Nephron progenitor cell (in vitro differentiated cells): Measurements from ENCODE around the gene DACT2.

Source experiments
- DNase-seq: peaks from one replicate; pipeline ENCODE4 v3.0.0; 2021
- H3K27ac Mint-ChIP-seq: 2 replicates; pipeline ENCODE4 v1.8.0; 2021; ENCODE audit warnings: mild to moderate bottlenecking, moderate library complexity, mixed read lengths
- H3K27me3 Mint-ChIP-seq: 2 replicates; pipeline ENCODE4 v1.8.0; 2021; ENCODE audit warnings: mild to moderate bottlenecking, low read depth, mixed read lengths; ENCODE audit not compliant: poor library complexity
- H3K36me3 Mint-ChIP-seq: 2 replicates; pipeline ENCODE4 v1.8.0; 2021; ENCODE audit warnings: low read depth, mixed read lengths
- H3K4me1 Mint-ChIP-seq: 2 replicates; pipeline ENCODE4 v1.8.0; 2021; ENCODE audit warnings: mixed read lengths
- H3K4me3 Mint-ChIP-seq: 2 replicates; pipeline ENCODE4 v1.8.0; 2021; ENCODE audit warnings: mild to moderate bottlenecking, moderate library complexity, mixed read lengths
- H3K9me3 Mint-ChIP-seq: 2 replicates; pipeline ENCODE4 v1.8.0; 2021; ENCODE audit warnings: mild to moderate bottlenecking, moderate library complexity, mixed read lengths
- TF ChIP-seq, protein P1 (sequence below): fragments of 200-600 bp; sonication (generic); IDR thresholded peaks from 2 replicates; pipeline ENCODE4 v1.5.0; 2021; ENCODE audit warnings: antibody characterized with exemption

The DACT2 gene

DNA sequence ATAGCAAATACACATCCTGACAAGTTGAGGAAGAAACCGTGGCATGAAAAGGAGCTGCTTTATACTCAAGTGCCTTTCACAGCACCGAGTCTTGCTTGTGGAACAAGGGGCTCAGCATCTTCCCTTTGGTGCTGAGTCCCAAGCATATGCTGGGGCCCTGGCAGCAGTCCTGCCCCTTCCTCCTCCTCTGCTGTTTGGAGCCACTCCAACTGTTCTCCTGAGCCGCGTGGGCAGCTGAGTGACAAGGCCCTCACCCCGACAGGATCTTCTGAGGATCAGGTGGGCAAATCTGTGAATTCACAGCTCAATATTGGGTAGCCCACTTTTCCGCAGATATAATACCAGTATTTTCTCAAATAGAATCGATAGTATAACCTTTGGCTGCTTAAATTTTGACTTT, 24.7 kb downstream of the DACT2 start:
- Mint-ChIP-seq H3K9me3 (no peaks in the 10 kb centered on the region), H3K4me1 (peaks cover 10% of the 10 kb centered on the region), H3K36me3 (no peaks in the 10 kb centered on the region), H3K27me3 (peaks cover 48% of the 10 kb centered on the region), H3K4me3 (no peak overlapping the region), H3K27ac (no peak overlapping the region)
- TF ChIP-seq, protein P1, sequence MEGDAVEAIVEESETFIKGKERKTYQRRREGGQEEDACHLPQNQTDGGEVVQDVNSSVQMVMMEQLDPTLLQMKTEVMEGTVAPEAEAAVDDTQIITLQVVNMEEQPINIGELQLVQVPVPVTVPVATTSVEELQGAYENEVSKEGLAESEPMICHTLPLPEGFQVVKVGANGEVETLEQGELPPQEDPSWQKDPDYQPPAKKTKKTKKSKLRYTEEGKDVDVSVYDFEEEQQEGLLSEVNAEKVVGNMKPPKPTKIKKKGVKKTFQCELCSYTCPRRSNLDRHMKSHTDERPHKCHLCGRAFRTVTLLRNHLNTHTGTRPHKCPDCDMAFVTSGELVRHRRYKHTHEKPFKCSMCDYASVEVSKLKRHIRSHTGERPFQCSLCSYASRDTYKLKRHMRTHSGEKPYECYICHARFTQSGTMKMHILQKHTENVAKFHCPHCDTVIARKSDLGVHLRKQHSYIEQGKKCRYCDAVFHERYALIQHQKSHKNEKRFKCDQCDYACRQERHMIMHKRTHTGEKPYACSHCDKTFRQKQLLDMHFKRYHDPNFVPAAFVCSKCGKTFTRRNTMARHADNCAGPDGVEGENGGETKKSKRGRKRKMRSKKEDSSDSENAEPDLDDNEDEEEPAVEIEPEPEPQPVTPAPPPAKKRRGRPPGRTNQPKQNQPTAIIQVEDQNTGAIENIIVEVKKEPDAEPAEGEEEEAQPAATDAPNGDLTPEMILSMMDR = no peak
- DNase-seq = no peak

DNA sequence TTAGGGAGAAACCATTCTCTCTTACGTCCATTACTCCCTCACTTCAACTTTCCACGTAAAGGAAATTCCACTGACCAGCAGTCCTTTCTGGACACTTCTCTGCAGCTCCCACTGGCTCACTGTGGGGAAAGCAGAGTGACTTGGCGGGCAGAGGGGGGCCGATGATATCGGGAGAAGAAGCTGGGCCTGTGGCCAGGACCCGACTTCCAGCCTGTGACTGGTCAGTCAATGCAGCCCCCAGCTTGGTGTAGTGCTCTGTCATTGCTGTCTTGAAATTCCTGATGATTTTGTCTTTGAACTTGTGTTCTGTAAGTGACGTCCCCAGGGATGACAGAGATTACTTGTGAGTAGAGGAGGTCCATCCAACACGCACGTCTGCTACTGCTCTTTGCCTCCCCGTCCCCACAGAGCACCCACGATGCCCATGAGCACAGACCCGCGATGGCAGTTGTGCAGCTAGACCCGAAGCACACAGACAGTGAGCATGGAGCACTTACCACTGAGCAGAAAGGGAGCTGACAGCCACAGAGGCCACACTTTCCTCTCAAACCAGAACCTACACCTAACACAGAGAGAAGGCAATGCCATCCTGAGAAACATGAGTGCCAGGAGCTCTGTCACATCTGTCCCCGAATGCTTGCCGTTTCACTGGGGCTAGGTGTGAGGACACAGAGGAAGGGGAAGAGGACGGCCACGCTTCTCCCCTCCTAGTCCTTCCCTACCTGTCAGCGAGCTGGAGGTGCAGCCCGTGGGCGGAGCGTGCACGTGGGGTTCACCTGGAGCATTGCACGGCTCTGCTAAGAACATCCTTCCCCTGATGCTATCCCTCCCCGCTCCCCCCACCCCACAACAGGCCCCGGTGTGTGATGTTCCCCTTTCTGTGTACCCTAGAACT, 25.7 kb downstream of the DACT2 start:
- no peak overlapping the region for H3K27ac Mint-ChIP-seq

DNA sequence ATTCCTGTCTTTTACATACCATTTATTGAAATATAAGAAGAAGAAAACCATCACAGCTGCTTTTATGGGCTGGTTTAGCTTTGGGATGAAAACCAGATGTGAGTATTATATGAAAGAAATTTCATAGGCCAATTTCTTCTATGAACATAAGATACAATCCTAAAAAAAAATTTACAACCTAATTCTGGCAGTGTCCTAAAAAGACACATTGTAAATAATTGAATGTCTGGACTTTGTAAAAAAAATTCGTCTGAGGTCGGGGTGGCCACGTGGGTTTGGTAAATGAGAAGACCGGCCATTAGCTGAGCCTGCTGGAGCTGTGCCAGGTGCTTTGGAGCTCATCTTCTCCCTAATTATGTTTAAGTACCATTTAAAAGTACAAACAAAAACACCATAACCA, 26.8 kb downstream of the DACT2 start:
- Mint-ChIP-seq H3K4me1 (no peaks in the 10 kb centered on the region), H3K27ac (no peak overlapping the region), H3K9me3 (peaks cover 4% of the 10 kb centered on the region), H3K27me3 (peaks cover 45% of the 10 kb centered on the region), H3K36me3 (no peaks in the 10 kb centered on the region), H3K4me3 (no peak overlapping the region)
- DNase-seq = no peak
- TF ChIP-seq, protein P1 = no peak

More for the DNA sequence above, 25.7 kb downstream of the DACT2 start:
- H3K4me3 Mint-ChIP-seq = no peak overlapping the region
- no peak for DNase-seq
- H3K36me3 Mint-ChIP-seq = no peaks in the 10 kb centered on the region
- no peaks in the 10 kb centered on the region for H3K4me1 Mint-ChIP-seq
- TF ChIP-seq, protein P1 = no peak
- H3K9me3 Mint-ChIP-seq = no peaks in the 10 kb centered on the region
- H3K27me3 Mint-ChIP-seq = peaks cover 43% of the 10 kb centered on the region

DNA sequence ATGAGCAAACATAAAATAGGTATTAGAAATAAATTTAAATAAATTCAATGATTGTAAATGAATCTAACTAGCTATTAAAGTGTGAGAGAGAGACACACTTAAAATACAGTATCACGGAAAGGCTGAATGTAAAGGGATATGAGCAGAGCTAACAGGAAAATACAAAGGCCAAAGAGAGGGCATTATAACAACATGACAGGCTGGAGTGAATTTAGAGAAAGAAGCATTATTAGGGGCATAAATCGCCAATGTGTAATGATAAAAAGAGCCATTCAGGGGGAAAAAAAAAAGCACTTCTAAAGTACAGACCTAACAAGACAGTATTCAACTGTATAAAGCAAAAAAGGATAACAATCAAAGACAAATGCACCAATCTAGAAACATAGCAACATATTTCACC, 28.1 kb downstream of the DACT2 start:
- H3K4me3 Mint-ChIP-seq = no peak overlapping the region

DNA sequence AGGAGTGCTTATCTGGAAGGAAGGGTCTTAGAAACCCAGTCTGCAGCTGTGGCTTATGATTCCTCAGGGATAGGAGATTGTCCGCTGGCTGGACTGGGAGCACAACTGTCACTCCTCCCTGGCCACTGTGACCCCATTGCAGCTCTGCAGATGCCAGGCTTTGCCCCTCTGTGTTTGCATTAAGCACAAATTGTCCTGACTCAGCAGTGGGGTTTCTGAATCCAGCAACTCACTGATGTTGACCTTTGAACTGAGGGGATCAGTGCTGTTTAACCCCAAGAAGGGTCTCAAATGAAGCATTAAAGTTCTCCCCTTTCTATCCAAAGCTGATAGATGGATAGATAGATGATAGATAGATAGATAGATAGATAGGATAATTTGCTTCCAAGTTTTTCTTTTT, 29.5 kb downstream of the DACT2 start:
- H3K27me3 Mint-ChIP-seq = peaks cover 26% of the 10 kb centered on the region
- peaks cover 9% of the 10 kb centered on the region for H3K9me3 Mint-ChIP-seq
- no peak overlapping the region for H3K4me3 Mint-ChIP-seq
- no peak for DNase-seq
- TF ChIP-seq, protein P1 = no peak
- H3K4me1 Mint-ChIP-seq = no peaks in the 10 kb centered on the region
- H3K36me3 Mint-ChIP-seq = peaks cover 5% of the 10 kb centered on the region
- no peak overlapping the region for H3K27ac Mint-ChIP-seq

More for the DNA sequence above, 28.1 kb downstream of the DACT2 start:
- no peaks in the 10 kb centered on the region for H3K4me1 Mint-ChIP-seq
- no peak for DNase-seq
- TF ChIP-seq, protein P1 = no peak
- H3K27ac Mint-ChIP-seq = no peak overlapping the region
- H3K36me3 Mint-ChIP-seq = no peaks in the 10 kb centered on the region
- H3K27me3 Mint-ChIP-seq = peaks cover 40% of the 10 kb centered on the region
- H3K9me3 Mint-ChIP-seq = peaks cover 4% of the 10 kb centered on the region

DNA sequence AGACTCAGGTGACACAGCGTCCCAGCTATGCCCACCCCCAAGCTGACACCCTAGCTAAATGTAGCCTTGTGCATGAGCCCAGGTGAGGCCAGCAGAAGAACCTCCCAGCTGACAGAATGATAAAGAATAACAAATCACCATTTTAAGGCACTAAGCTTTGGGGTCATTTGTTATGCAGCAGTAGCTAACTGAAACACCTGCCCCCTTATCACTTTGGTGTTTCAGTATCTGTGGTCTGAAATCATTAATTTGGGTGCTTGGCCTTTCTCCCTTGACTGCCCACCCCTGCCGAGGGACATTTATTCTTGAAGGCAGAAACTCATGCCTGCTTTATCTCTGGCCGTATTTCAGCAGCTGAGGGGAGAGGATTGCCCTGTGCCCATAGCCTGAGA, 30.0 kb downstream of the DACT2 start:
- H3K36me3 Mint-ChIP-seq = peaks cover 5% of the 10 kb centered on the region
- H3K4me1 Mint-ChIP-seq = no peaks in the 10 kb centered on the region
- TF ChIP-seq, protein P1 = no peak
- H3K27me3 Mint-ChIP-seq = peaks cover 21% of the 10 kb centered on the region
- no peak overlapping the region for H3K4me3 Mint-ChIP-seq
- no peak for DNase-seq
- H3K9me3 Mint-ChIP-seq = peaks cover 9% of the 10 kb centered on the region
- H3K27ac Mint-ChIP-seq = no peak overlapping the region
